ENCODE measurements around the gene SAMD7.

The SAMD7 gene

GRCh38 chr3:169911272-169911671 lies at the start of gene SAMD7:
TSS of gene SAMD7 (plus strand) at chr3:169911572. CDS start at chr3:169919499, 7,927 bp downstream.
- no peak within 1 kb of the TSS for H3K4me3 ChIP-seq (ENCODE audit: low read length)
- no peak for DNase-seq (ENCODE audit: low read depth)
- TF ChIP-seq, protein P1, sequence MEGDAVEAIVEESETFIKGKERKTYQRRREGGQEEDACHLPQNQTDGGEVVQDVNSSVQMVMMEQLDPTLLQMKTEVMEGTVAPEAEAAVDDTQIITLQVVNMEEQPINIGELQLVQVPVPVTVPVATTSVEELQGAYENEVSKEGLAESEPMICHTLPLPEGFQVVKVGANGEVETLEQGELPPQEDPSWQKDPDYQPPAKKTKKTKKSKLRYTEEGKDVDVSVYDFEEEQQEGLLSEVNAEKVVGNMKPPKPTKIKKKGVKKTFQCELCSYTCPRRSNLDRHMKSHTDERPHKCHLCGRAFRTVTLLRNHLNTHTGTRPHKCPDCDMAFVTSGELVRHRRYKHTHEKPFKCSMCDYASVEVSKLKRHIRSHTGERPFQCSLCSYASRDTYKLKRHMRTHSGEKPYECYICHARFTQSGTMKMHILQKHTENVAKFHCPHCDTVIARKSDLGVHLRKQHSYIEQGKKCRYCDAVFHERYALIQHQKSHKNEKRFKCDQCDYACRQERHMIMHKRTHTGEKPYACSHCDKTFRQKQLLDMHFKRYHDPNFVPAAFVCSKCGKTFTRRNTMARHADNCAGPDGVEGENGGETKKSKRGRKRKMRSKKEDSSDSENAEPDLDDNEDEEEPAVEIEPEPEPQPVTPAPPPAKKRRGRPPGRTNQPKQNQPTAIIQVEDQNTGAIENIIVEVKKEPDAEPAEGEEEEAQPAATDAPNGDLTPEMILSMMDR (IDR thresholded peaks at IDR 0.05; ENCODE audit: insufficient read depth, low read depth, low read length, missing control alignments), result no peak

- no peak overlapping the region for H3K4me3 ChIP-seq (ENCODE audit: low read length)
- DNase-seq (ENCODE audit: low read depth), result peak; percentile 32
- TF ChIP-seq, protein P1 (IDR thresholded peaks at IDR 0.05; ENCODE audit: insufficient read depth, low read depth, low read length, missing control alignments), result no peak
Measured at GRCh38 chr3:169861871-169862270, 49.5 kb upstream of the SAMD7 start.

DNA sequence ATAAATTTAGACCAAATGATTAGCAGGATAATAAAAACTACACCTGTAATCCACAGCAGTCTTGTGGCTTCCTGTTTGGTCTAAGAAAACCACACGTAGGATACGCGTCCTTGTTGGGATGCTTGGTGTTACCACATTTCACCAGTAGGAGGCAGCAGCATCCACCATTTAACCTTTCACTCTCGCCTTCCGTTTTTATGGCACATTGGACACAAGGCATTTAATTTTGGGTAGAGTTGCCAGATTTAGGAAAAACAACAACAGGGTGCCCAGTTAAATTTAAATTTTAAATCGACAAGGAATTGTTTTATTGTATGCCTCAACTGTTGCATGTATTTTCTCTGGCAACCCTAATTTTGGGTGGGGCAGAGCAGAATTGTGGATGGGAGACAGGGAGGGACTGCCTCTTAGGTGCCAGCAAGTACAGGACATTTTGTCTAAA lies 47.9 kb upstream of the SAMD7 start:
- peak; percentile 83 for DNase-seq (ENCODE audit: low read depth)
- no peak overlapping the region for H3K4me3 ChIP-seq (ENCODE audit: low read length)
- TF ChIP-seq, protein P1 (IDR thresholded peaks at IDR 0.05; ENCODE audit: insufficient read depth, low read depth, low read length, missing control alignments), result peak; percentile 93

DNA sequence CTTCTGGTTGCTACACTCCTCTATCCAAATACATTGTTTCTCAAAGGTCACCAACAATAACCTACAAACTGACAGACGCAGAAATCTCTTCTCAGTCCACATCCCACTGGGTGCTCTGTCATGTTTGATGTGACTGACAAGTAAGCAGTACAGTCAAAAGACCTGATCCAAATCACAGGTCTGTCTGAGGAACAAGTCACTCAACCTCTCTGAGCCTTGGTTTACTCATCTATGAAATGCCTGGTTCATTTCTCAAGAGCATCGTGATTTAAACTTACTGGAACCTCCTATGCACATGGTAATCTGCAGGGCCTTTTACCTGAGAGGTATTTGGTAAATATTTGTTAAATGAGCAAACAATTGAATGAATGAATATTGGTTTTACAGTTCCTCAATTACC lies 47.1 kb upstream of the SAMD7 start:
- TF ChIP-seq, protein P1 (IDR thresholded peaks at IDR 0.05; ENCODE audit: insufficient read depth, low read depth, low read length, missing control alignments), result no peak
- H3K4me3 ChIP-seq (ENCODE audit: low read length), result no peak overlapping the region
- no peak for DNase-seq (ENCODE audit: low read depth)

- TF ChIP-seq, protein P1 (IDR thresholded peaks at IDR 0.05; ENCODE audit: insufficient read depth, low read depth, low read length, missing control alignments), result no peak
- no peak overlapping the region for H3K4me3 ChIP-seq (ENCODE audit: low read length)
- DNase-seq (ENCODE audit: low read depth), result no peak
Measured at GRCh38 chr3:169865176-169865767, 46.1 kb upstream of the SAMD7 start.

GRCh38 chr3:169867584-169868210 lies 43.7 kb upstream of the SAMD7 start:
- H3K4me3 ChIP-seq (ENCODE audit: low read length), result no peak overlapping the region
- no peak for DNase-seq (ENCODE audit: low read depth)
- TF ChIP-seq, protein P1 (IDR thresholded peaks at IDR 0.05; ENCODE audit: insufficient read depth, low read depth, low read length, missing control alignments), result no peak

- no peak overlapping the region for H3K4me3 ChIP-seq (ENCODE audit: low read length)
- TF ChIP-seq, protein P1 (IDR thresholded peaks at IDR 0.05; ENCODE audit: insufficient read depth, low read depth, low read length, missing control alignments), result no peak
- no peak for DNase-seq (ENCODE audit: low read depth)
Measured at GRCh38 chr3:169868369-169868768, 43.0 kb upstream of the SAMD7 start.

All from epithelial cell of esophagus (primary cell).